Omental fat pad (tissue), 4 donors: ENCODE data around the gene LPIN1. TPM values are rescaled to one million over a fixed set of nuclear protein-coding genes. Genes with fewer than 3 reads are reported as not detected.

Experiments
- ATAC-seq: fragments of 150-250 bp; one replicate; pipeline ENCODE4 v1.9.1; 2016; ENCODE audit warnings: mild to moderate bottlenecking, moderate library complexity; ENCODE audit not compliant: low FRiP score
- DNase-seq: peaks from one replicate; pipeline ENCODE4 v3.0.0-alpha.2; 2019; ENCODE audit warnings: low spot score
- total RNA-seq, 4 donors: library from RNA; depleted of rRNA; stranded (reverse); fragments of >200 nt; gene quantifications; one replicate each; pipeline ENCODE4 v1.1.0, GENCODE V29; 2016
- TF ChIP-seq, protein P1 (sequence below), 3 donors: fragments of 450-650 bp; IDR thresholded peaks; one replicate each; pipeline ENCODE4 v1.5.1; 2016 to 2017; ENCODE audit warnings: antibody characterized with exemption in 3 of 3, mild to moderate bottlenecking in 3 of 3, moderate library complexity in 2 of 3

LPIN1 gene
- total RNA-seq, 4 donors from 2014 or later = 72.8 to 104 (median 89.1) TPM

DNA sequence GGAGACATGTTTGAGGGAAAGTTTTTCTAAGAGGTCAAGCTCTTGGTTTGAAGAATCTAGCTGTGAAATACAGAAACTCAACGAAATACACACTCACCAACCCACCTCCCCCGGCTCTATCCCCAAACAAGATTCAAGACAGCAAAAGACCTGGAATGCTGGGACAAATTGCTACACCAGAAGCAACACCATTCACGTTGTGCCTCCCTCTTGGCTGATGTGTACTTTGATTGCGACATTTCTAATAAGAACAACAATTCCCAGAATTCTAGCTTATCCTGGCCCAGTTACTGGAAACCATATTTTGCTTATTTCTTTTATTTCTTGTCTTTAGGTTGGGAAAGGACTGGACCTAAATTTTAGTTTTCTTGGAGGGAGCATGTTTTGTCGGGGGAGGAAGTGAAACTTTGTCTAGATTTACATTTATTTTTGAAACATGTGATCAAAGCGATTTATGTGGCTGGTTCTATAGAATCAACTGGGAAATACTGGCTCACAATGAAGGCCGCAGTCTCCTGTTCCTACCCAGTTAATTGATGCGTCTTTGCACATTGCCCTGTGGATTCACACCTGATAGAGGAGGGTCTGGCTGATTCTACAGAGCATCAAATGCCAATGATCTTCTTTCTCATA is 29.6 kb upstream of the LPIN1 start:
- ATAC-seq (peak; percentile 78), DNase-seq (no peak)
- TF ChIP-seq, protein P1, sequence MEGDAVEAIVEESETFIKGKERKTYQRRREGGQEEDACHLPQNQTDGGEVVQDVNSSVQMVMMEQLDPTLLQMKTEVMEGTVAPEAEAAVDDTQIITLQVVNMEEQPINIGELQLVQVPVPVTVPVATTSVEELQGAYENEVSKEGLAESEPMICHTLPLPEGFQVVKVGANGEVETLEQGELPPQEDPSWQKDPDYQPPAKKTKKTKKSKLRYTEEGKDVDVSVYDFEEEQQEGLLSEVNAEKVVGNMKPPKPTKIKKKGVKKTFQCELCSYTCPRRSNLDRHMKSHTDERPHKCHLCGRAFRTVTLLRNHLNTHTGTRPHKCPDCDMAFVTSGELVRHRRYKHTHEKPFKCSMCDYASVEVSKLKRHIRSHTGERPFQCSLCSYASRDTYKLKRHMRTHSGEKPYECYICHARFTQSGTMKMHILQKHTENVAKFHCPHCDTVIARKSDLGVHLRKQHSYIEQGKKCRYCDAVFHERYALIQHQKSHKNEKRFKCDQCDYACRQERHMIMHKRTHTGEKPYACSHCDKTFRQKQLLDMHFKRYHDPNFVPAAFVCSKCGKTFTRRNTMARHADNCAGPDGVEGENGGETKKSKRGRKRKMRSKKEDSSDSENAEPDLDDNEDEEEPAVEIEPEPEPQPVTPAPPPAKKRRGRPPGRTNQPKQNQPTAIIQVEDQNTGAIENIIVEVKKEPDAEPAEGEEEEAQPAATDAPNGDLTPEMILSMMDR (IDR thresholded peaks at IDR 0.05) = no peak

DNA sequence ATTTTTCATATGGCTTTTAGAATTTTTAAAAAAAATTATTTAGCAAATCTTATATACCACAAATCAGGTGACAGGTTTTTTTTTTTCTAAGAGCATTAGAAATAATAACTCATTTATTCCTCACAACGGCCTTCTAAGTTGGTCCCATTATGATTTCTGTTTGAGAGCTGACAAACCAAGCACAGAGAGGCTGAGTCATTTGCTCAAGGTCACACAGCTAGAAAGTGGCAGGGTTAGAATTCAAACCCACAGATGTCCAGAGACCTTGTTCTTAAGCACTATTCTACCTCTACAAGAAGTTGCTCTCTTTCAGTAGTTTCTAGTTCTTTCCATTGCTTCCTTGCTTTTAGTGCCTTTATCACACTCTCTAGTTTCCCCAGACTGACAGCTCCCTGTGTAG is 28.8 kb upstream of the LPIN1 start:
- DNase-seq = no peak
- no peak for ATAC-seq
- TF ChIP-seq, protein P1 (IDR thresholded peaks at IDR 0.05) = no peak

DNA sequence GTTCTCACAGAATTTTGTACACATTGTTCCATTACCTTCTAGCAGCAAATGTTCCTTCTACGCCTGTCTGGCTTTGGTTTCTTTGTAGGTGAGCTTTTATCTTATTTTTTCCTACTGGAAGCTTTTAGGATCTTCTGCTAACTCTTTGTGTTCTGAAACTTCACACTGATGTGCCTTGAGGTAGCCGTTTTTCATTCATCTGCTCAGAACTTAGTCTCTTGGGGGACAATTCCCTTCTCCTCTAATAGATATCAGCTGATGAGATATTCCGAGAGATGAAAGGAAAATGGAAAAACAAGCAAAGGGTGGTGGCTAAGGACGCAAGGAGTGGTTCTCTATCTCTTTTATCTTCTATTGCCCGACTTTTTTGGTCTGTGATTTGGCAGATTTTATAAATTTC is 27.8 kb upstream of the LPIN1 start:
- ATAC-seq (no peak), DNase-seq (no peak)
- TF ChIP-seq, protein P1 (IDR thresholded peaks at IDR 0.05) = no peak

DNA sequence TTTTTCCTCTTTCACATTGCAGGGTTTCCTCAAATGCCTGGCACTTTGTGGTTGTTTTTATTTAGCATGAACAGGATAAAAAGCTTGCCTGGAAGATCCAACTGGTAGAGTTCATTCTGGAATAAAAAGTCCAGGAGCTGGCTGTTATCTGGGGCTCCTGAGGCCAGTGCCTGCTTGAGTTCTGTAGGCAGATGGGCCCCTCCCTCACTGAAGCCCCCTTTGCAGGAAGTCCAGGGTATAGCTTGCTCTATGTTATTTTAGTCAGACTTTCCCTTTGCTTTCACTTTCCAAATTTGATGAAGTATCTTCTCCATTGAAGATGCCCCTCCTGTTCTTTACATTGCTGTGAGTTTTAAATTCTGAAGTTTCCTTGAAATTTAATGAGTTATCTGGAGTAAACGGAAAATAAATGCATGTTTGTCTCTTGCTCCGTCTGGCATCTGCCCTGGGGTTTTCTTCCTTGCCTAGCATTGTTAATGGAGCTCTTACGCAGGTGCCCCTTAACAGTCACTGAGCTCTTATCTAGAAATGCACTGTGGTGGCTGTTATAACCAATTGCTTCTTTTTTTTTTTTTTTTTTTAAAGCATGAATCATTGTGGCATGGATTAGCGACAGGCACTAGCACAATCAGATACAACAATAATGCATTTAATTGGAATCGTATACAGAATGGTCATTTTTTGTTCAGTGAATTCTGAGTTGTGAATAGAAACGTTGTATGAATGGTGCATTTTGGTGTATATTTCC is 27.0 kb upstream of the LPIN1 start:
- TF ChIP-seq, protein P1 (IDR thresholded peaks at IDR 0.05) = no peak
- ATAC-seq (no peak), DNase-seq (no peak)

DNA sequence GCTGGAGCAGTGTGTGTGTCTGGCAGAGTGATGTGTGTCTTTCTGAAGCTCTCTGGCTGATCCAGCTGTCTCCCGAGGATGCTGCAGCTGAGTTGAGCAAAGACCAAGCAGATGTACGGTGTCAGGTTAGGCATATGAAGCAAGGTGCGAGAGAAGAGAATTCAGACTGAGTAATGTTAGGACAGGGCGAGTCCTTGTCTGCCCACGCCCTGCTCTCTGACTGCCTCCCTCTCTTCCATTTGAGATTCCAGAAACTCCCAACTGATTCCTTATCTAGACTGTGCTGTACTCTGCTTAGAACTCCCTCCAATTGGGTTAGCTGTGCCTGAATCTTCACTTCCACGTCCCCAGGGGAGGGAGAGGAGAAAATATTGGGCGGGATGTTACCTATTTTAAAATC is 25.7 kb upstream of the LPIN1 start:
- DNase-seq (no peak), ATAC-seq (peak; percentile 68)
- TF ChIP-seq, protein P1 (IDR thresholded peaks at IDR 0.05) = no peak

DNA sequence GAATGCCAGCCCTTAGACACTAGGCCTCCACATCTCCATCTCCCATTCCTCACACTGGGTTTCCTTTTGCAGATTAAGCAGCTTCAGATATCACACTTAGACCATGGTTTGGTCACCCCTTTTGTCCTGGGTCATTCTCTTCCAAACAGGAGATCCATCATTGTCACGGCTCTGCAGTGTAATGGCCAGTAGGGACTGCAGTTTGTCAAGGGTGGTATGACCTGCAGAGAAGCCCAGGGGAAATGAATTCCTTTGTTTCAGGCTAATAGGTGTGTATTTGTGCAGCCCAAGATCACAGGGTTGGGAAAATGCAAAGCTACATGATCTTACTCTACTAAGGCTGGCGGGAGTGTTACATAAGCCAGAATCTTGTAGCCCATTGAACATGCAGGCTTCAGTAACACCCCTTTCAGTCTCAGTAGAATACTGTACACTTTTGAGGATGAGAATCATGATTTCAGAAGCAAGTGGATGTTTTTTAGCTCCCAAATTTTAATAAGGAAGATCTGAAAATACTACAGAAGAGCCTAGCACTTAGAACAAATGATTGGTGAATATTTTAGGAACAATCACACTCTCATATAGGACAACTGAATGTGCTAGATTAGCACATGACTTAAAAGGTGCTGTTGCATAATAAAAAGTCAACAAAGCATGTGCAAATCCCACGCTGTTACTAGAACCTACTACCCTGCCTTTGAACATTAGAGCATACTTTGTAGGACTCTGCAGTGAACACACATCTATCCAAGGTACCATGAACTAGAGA is 24.0 kb upstream of the LPIN1 start:
- no peak for ATAC-seq
- no peak for DNase-seq
- TF ChIP-seq, protein P1 (IDR thresholded peaks at IDR 0.05) = no peak
